Calu3 (cell line): ENCODE data around the gene WDR88. TPM values are rescaled to one million over a fixed set of nuclear protein-coding genes. Genes with fewer than 3 reads are reported as not detected.

Experiments used
- BruUV-seq: library from RNA; stranded (reverse); fragments of 400-500 nt; replicated peaks from 2 replicates; lab custom pipeline; 2021; lab: Mats Ljungman, UMichigan
- CTCF ChIA-PET: fragments of 300-600 bp; sonication (Branson Sonifier 250); formaldehyde crosslinking; loops from one replicate; lab custom pipeline; 2022; ENCODE audit warnings: antibody characterized with exemption; lab: Charles Lee
- DNase-seq: peaks from one replicate; pipeline ENCODE4 v3.0.0; 2022
- H3K27ac Mint-ChIP-seq: one replicate; pipeline ENCODE4 v1.8.0; 2022; ENCODE audit warnings: mixed read lengths; ENCODE audit not compliant: unreplicated experiment
- H3K27me3 Mint-ChIP-seq: one replicate; pipeline ENCODE4 v1.8.0; 2022; ENCODE audit warnings: mixed read lengths; ENCODE audit not compliant: unreplicated experiment
- H3K36me3 Mint-ChIP-seq: one replicate; pipeline ENCODE4 v1.8.0; 2022; ENCODE audit warnings: mild to moderate bottlenecking, moderate library complexity, mixed read lengths; ENCODE audit not compliant: insufficient read depth, unreplicated experiment
- H3K4me1 Mint-ChIP-seq: one replicate; pipeline ENCODE4 v1.8.0; 2022; ENCODE audit warnings: mild to moderate bottlenecking, low read depth, mixed read lengths; ENCODE audit not compliant: unreplicated experiment
- H3K4me3 Mint-ChIP-seq: one replicate; pipeline ENCODE4 v1.8.0; 2022; ENCODE audit warnings: mild to moderate bottlenecking, low read depth, moderate library complexity, mixed read lengths; ENCODE audit not compliant: unreplicated experiment
- H3K9me3 Mint-ChIP-seq: one replicate; pipeline ENCODE4 v1.8.0; 2022; ENCODE audit warnings: low read depth, mixed read lengths; ENCODE audit not compliant: unreplicated experiment
- CTCF ChIP-seq: fragments of 200-600 bp; IDR thresholded peaks from one replicate; pipeline ENCODE4 v1.8.0; 2022; ENCODE audit warnings: antibody characterized with exemption; ENCODE audit not compliant: unreplicated experiment
- intact Hi-C: fragments of 100-400 bp; cut with micrococcal nuclease; formaldehyde crosslinking; loops from one replicate; pipeline ENCODE4 v1.10.0; 2022; ENCODE audit not compliant: unreplicated experiment
- total RNA-seq: library from RNA; stranded (reverse); gene quantifications from 2 replicates; pipeline ENCODE4 v1.2.3, GENCODE V29; 2022

Gene WDR88
- total RNA-seq, 1 experiment from 2014 or later = not detected

GRCh38 chr19:33175156-33175782, 43.4 kb downstream of the WDR88 start:
- Mint-ChIP-seq H3K27ac (peak overlapping the region; percentile 100), H3K36me3 (peaks cover 42% of the 10 kb centered on the region)
- TF ChIP-seq CTCF = no peak

DNA sequence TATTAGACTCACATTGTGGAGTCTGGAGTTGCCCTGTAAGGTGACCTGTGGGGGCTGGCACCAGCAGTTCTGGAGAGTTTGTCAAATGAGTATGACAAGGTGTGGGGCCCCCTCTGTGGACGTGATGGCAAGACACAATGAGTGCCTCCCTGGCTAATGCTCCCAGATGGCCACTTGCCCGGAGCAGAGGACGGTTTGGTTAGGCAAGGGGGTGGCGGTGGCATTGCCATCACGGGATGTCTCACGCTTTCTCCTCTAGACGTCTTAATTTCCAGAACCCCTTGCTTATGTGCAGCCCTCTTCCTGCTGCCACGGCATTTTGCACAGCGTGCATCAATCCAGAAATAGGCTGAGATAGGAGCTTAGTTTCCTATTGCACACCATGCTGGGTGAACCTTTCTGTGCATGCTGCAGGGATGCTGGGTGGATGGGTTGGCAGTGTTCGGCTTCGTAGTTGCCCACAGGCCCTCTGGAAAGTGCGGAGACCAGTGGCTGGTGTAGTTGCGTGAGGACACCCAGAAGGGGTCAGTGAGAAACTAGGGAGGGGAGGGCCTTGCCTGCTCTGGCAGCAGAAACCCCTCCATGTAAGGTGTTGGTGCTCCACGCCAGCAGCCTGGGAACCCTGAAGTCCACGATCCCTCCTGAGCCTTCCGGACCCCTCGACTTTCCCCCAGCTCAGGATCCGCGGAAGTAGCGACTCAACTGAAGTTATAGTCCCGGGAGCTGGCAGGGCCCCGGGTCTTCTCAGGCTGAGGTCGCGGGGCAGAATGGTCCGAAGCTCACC, 44.2 kb downstream of the WDR88 start:
- Mint-ChIP-seq H3K27me3 (peaks cover 15% of the 10 kb centered on the region), H3K4me1 (peaks cover 41% of the 10 kb centered on the region), H3K36me3 (peaks cover 42% of the 10 kb centered on the region), H3K9me3 (no peaks in the 10 kb centered on the region), H3K4me3 (peak overlapping the region; percentile 97), H3K27ac (peak overlapping the region; percentile 100)
- TSS peak; percentile 69 for BruUV-seq
- peak; percentile 45 for DNase-seq
- intact Hi-C loops = no loop called here
- CTCF ChIA-PET = interaction anchor here (0.6 to 2.1 kb wide), 12 partner anchors 10 to 404 kb away, joined by 3 to 11 read pairs (median 3); no protein-coding TSS in a partner anchor
- no peak for TF ChIP-seq CTCF

More at GRCh38 chr19:33175156-33175782, 43.4 kb downstream of the WDR88 start:
- intact Hi-C loops = no loop called here
- H3K4me1 Mint-ChIP-seq = peaks cover 41% of the 10 kb centered on the region
- peaks cover 15% of the 10 kb centered on the region for H3K27me3 Mint-ChIP-seq
- no TSS peak for BruUV-seq
- no peak for DNase-seq
- peak overlapping the region; percentile 97 for H3K4me3 Mint-ChIP-seq
- CTCF ChIA-PET = interaction anchor here (1.7 to 2.1 kb wide), 2 partner anchors 16 to 60 kb away, joined by 5 to 7 read pairs; no protein-coding TSS in a partner anchor
- H3K9me3 Mint-ChIP-seq = no peaks in the 10 kb centered on the region

DNA sequence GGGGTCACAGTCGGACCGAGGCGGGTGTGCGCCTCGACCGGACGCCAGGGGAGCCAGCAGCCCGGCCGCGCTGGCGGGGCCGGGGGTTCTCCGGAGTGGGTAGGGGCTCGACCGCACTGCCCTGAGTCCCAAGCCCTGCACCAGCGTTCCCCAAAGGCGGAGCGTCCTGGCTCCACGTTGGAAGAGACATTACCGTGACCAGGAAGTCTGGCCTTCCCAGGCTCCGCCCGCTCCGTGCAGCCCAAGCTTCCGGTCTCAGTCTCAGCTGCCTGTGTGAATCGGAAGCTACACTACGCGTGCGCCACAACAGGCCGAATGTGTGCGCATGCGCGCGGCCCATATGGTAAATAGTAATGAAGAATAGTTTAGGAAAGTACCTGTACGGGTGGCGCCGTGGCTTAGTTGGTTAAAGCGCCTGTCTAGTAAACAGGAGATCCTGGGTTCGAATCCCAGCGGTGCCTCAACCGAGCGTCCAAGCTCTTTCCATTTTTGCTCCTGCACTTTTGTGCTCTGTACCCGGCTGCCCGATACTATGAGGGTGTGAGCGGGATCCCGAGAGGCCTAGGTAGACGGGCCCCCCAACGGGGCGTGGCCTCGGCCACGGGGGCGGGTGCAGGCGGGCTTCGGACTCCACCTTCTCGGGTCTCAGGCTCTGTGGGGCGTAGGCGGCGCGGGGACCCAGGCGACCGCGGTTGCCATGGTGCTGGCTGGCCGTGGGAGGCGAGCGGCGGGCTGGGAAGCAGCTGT, 44.9 kb downstream of the WDR88 start:
- DNase-seq = peak; percentile 100
- intact Hi-C loops = no loop called here
- H3K4me1 Mint-ChIP-seq = peaks cover 39% of the 10 kb centered on the region
- CTCF ChIA-PET = interaction anchor here (0.6 to 2.1 kb wide), 13 partner anchors 9 to 403 kb away, joined by 3 to 11 read pairs (median 3); no protein-coding TSS in a partner anchor
- H3K27me3 Mint-ChIP-seq = peaks cover 15% of the 10 kb centered on the region
- H3K4me3 Mint-ChIP-seq = peak overlapping the region; percentile 97
- peak; percentile 26 for TF ChIP-seq CTCF
- H3K9me3 Mint-ChIP-seq = no peaks in the 10 kb centered on the region
- TSS peak; percentile 100 for BruUV-seq
- H3K36me3 Mint-ChIP-seq = peaks cover 42% of the 10 kb centered on the region
- peak overlapping the region; percentile 100 for H3K27ac Mint-ChIP-seq

- Mint-ChIP-seq H3K9me3 (no peaks in the 10 kb centered on the region), H3K4me3 (peak overlapping the region; percentile 97), H3K27me3 (peaks cover 15% of the 10 kb centered on the region), H3K36me3 (peaks cover 39% of the 10 kb centered on the region), H3K4me1 (peaks cover 32% of the 10 kb centered on the region), H3K27ac (peak overlapping the region; percentile 100)
- no TSS peak for BruUV-seq
- peak; percentile 72 for DNase-seq
- peak; percentile 34 for TF ChIP-seq CTCF
- CTCF ChIA-PET = interaction anchor here (0.5 to 1.6 kb wide), 9 partner anchors 8 to 403 kb away, joined by 3 to 11 read pairs (median 3); no protein-coding TSS in a partner anchor
- intact Hi-C loops = no loop called here
Observed at GRCh38 chr19:33177417-33177979, 45.6 kb downstream of the WDR88 start.
